HG02943 (cell line): Measurements from ENCODE around the gene GPR146.

Source experiments
- ATAC-seq: cut with Tn5 transposase; IDR thresholded peaks from one replicate; pipeline ENCODE4 v1.9.1; 2021; ENCODE audit warnings: mild to moderate bottlenecking, low read depth, moderate library complexity; ENCODE audit not compliant: unreplicated experiment

GPR146 gene

DNA sequence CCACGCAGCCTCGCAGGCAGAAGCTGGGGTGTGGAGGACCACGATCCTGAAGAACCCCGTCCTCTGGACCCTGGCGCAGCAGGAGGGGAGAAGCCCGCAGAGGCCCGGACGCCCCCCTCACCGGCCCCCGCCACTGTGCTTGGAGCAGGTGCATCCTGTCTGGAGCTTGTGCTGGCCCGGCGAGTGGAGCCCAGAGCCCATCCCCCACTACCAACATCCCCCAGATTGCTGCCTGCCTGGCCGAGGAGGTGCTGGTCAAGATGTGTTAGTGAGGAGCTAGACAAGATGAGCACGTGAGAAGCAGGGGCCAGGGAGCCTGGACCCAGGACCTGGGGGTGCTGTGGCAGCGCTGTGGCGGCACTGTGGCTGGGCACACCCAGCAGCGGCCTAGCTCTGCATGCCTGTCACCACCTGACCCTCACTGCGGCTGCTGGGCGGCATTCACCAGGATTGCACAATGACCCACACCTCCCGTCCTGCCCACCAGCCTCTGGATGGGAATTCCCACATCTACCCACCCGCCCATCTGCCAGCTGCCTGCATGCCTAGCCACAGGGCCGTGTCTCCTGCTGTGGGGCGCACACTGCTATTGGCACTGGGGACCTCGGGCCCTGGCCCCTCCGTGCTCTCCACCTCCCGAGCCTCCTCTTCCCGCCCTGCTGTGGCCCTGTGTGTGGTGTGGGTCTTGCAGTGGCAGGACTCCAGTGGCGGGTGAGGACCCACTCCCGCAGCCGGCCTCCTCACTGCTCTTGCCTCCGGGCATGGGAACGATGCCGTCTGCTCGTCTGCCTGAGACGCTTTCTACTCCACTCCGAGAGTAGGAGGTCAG lies 11.8 kb downstream of the GPR146 start:
- ATAC-seq: no peak

DNA sequence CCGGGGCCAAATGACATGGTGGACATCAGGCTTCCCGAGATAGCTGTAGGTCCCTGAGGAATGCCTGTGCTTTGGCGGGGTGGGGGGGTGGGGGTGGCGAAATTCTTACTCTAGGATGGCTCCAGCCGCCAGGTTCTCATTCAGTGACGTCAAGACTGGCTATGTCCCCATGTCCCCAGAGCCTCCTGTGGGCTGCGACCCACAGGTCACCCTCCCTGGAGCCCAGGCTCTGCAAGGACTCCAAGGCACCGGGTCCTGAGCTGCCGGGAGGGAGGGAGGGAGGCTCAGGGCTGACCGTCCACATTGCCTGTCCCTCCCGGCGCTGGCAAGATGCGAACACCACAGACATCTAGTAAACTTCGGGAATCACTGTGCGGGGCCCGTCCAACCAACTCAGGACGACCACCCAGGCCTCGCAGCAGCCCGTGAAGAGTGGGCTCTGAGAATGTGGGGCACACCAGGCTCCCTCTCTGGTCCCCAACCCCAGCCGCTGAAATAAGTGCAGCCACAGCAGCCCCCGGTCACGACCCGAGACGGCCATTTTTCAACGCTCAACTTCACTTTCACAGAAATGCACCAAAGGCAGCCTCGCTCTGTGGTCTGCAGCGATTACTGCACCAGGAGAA lies 12.6 kb downstream of the GPR146 start:
- ATAC-seq: no peak

DNA sequence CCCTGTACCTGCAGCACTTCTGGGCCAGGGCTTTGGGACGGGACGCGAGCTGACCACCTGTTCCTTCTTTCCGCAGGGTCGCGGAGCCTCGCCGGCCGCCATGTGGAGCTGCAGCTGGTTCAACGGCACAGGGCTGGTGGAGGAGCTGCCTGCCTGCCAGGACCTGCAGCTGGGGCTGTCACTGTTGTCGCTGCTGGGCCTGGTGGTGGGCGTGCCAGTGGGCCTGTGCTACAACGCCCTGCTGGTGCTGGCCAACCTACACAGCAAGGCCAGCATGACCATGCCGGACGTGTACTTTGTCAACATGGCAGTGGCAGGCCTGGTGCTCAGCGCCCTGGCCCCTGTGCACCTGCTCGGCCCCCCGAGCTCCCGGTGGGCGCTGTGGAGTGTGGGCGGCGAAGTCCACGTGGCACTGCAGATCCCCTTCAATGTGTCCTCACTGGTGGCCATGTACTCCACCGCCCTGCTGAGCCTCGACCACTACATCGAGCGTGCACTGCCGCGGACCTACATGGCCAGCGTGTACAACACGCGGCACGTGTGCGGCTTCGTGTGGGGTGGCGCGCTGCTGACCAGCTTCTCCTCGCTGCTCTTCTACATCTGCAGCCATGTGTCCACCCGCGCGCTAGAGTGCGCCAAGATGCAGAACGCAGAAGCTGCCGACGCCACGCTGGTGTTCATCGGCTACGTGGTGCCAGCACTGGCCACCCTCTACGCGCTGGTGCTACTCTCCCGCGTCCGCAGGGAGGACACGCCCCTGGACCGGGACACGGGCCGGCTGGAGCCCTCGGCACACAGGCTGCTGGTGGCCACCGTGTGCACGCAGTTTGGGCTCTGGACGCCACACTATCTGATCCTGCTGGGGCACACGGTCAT lies 13.3 kb downstream of the GPR146 start:
- no peak for ATAC-seq

DNA sequence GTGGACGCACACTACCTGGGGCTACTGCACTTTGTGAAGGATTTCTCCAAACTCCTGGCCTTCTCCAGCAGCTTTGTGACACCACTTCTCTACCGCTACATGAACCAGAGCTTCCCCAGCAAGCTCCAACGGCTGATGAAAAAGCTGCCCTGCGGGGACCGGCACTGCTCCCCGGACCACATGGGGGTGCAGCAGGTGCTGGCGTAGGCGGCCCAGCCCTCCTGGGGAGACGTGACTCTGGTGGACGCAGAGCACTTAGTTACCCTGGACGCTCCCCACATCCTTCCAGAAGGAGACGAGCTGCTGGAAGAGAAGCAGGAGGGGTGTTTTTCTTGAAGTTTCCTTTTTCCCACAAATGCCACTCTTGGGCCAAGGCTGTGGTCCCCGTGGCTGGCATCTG lies 14.0 kb downstream of the GPR146 start:
- ATAC-seq: no peak

DNA sequence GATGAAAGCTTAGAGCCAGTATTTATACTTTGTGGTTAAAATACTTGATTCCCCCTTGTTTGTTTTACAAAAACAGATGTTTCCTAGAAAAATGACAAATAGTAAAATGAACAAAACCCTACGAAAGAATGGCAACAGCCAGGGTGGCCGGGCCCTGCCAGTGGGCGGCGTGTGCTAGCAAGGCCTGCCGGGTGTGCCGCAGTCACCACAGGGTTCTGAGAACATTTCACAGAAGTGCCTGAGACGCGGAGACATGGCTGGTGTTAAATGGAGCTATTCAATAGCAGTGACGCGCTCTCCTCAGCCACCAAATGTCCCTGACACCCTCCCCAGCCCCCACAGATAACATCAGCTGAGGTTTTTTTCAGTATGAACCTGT lies 14.5 kb downstream of the GPR146 start:
- no peak for ATAC-seq

DNA sequence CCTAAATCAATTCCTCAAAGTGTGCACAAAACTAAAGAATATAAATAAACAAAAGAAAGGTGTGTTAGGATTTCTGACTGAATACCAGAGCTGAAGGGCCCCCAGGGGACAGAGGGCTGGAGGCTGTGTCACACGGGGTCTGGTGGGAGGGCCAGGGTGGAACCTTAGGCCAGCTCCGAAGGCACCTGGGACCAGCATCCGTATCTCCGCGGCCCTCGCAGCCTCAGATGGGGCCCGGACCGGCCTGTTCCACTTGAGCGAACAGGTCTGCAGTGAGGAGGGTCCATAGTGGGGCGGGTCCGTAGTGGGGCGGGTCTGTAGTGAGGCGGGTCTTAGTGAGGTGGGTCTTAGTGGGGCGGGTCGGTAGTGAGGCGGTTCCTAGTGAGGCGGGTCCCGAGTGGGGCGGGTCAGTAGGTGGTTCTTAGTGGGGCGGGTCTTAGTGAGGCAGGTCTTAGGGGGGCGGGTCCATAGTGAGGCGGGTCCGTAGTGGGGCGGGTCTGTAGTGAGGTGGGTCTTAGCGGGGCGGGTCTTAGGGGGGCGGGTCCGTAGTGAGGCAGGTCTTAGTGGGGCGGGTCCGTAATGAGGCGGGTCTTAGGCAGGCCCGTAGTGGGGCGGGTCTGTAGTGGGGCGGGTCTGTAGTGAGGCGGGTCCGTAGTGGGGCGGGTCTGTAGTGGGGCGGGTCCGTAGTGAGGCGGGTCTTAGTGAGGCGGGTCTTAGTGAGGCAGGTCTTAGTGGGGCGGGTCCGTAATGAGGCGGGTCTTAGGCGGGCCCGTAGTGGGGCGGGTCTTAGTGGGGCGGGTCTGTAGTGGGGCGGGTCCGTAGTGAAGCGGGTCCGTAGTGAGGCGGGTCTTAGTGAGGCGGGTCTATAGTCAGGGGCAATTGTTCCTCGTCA lies 15.1 kb downstream of the GPR146 start:
- no peak for ATAC-seq

DNA sequence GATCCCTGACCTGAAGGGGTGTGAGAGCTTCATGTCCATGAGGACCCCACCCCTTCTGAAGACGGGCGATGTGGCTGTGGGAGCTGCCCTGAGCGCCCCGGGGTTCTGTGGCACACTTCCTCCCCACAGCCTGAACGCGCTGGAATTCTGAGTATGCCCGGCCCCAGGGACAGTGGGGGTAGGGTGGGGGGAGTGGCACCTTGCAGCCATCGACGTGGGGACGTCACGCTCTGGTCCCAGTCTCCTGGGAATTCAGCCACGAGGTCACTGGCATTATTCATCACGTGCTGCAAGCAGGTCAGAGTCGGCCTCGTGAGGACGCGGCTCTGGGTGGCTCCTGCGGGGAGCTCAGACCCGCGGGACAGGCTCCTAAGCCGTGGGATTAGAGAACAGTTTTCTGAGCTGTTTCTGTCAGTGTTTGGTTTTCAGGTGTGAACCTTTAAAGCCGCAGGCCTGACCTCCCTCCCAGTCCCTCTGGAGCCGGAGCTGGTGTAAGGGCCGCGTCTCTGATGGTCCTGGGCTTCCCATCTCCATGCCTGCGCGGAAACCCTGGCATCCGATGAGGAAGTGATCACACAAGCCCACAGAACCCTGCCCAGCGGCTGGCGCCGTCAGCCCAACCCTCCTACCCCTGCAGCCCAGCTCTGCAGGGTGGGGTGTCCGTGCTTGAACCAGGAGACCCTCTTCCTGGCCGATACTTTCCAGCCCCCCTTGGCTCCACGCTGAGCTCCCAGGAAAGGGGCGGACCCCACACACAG lies 16.1 kb downstream of the GPR146 start:
- ATAC-seq: no peak

DNA sequence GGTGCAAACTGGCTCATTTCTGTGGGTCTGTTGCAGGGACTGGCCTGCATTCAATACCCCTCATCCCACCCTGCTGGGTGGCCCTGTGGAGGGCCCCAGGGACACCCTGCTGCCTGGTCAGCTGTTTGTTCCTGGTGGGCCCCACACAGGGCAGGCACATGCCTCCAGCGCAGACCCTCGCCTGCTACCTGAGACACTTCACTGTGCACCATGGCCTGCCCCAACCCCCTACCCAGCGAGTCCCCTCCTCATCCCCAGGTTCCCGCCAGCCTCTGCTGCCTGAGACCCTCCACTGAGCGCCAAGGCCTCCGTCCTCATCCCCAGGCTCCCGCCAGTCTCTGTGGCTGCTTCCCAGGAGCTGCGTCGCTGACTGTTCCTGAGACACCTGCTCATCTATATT lies 16.8 kb downstream of the GPR146 start:
- no peak for ATAC-seq

DNA sequence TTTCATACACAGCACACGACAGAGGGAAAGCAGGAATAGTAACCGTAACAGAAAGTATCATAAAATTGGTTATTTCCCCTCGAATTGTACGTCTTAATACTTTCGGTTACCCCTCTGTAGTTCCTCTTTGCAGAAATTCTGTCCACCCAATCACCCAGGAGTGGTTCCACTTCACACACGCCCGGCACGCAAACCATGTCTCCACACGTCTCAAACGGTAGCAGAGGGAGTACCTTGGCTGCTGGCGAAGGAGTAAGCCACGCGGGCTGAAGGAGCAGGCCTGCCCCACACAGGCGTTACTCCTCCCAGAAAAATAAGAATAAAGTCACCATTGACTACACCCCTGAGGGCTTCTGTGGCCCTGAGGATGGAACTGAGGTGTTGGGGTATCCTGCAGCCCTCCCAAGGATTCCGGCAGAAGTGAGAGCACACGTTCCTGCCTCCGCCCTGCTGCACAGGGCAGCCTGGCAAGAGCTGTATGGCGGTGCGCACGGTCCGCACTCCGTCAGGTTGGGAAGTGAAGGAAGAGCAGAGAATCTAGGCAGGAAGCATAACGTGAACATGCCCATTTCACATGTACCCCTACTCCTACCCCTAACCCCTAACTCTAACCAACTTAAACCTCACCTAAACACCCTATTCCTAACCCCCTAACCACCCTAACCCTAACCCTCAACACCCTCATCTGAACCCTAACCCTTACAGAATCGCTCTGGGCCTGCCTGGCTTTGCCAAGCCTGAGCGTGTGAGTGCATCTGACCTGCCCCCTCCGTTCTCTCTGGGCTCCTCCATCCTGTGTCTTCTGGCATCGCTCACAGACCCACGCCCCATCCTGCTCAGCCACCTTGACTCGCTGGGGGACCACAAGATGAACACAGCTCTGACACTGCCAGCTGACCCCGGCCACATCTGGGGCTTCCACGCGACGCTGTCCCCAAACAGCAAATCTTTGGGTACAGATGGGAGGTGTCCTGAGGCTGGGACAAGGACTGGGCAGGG lies 18.2 kb downstream of the GPR146 start:
- ATAC-seq: no peak

DNA sequence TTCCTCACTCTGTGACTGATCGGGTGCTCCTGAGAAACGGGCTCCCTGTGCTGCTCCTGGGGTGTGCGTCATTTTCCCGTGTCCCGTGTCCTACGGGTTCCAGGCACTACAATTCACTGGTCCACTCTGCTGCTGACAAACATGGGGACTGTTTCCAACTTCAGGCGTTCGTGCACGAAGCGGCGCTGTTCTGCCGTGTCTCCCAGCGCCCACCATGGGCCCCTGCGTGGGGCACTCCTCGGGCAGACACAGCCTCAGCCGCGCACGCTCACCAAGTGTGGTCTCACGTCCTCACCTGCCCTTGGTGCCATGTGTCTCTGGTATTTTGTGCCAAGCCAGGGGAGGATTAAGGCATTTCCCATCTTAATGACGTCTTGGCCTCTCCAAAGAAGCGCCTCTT lies 19.0 kb downstream of the GPR146 start:
- ATAC-seq: no peak

DNA sequence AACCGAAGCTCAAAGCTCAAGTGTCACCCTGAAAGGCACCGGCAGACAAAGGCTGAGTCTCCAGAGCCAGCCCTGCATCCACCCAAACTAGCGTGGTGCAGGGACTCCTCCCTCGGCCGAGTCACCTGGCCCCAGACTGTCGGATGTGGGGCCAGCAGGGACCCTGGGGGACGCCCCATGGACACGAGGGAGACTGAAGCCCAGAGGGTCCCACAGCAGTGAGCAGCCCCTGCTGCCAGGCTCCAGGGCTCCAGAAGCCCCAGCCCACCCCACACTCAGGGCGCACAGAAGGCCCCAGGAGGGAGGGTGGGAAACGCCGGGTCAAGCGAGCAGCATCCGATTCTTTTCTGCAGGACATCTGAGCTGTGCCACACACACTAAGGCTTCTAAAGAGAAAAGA lies 20.2 kb downstream of the GPR146 start:
- no peak for ATAC-seq

DNA sequence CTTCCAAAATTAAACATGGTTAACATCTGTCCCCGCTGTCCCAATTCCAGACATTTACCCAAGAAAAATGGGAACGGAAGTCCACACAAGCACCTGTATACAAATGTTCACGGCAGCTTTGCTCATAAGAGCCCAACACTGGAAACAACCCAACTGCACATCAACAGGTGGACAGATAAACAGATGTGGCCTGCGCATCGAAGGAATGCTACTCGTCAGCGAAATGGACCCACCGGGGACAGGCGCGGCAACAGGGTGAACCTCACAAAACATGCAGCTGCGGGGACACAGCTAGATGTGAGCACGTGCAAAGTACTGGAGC lies 20.9 kb downstream of the GPR146 start:
- ATAC-seq: no peak

DNA sequence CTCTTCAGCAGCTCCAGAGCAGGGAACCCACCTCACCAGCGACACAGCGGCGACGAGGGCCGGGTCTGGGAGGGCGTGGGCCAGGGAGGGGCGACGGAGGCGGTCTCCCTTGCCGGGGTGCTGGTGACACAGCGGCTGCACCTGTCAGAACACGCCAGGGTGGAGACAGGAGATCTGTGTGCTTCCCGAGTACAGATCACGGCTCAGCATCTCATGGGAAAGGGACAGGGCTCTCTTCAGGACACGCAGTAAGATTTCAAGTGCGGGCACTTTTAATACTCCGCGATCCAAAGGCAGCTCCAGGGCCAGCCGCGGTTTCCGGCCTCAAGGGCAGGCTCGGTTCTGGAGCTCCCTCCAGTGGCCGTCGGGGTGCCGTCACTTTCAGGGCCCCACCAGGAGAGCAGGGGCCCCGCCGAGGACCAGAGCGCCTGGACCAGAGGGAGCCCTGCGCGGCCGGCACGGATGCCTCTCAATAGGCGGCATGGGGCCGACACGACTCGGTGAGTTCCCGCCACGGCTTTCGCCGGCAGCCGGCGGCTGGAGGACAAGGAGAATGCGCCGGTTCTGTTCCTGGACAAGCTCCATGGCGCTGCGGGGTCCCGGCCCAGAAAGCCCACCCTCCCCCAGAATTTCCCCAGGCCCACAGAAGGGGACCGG lies 21.4 kb downstream of the GPR146 start:
- ATAC-seq: no peak

DNA sequence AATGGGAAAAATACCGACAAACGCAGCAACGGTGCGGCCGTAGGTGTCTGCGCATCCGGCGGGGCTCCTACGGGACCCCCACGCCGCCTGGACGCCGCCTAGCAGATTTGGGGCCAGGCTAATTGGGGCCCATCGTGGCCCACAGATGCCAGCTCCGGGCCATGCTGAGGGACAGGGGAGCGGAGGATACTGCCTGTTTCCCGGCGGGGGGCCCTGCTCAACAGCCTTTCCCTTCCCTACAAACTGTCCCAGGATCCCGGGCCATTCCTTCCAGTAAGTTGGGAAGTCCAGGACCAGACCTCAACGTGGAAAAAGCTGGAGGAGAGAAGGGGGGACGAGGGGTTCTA lies 21.9 kb downstream of the GPR146 start:
- ATAC-seq: no peak

DNA sequence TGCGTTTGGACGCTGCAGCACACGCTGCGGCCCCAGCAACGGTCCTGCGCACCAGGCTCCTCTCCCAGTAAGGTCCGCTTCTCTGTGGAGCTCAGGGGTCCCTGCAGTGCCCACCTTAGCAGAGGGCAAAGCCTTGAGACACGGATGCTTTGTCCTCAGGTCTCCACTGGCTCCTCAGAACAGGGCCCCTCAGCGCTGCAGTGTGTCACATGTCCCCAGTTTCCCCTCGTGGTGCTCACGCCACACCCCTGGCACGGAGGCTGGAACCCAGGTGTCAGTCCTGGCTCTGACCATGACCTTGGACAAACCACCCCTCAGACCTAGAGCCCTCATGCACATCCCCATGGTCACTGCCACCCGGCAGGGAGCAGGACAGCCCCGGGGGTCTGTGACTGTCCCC lies 23.7 kb downstream of the GPR146 start:
- no peak for ATAC-seq

DNA sequence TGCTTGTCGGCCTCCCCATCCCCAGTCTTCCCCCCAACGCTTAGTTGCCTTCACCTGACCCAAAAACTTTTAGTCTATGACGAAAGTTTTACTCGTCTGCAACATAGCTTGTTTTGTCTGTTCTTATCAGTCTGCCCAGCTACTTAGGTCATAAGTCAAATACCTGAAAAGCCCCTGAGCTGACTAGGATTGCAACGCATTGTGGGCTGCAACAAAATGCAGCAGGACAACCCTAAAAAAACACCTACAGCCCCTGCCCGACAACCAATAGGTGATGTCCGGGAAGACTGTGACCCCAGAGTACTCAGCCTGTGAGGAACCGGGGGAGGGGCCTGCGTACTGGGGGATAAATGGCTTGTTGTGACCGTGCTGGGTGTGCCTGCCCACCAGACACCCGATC lies 24.3 kb downstream of the GPR146 start:
- no peak for ATAC-seq

DNA sequence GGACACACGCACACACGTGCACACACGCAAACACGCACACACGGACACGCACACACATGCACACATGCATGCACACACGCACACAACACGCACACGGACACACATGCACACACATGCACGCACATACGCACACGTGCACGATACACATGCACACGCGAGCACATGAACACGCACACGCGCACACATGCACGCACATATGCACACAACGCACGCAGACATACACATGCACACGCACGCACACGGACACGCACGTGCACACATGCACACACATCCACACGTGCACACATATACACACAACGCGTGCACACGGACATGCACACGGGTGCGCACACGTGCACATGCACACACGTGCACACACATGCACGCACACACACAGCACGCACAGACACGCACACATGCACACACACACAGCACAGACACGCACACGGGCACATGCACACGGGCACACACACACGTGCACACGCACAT lies 26.2 kb downstream of the GPR146 start:
- ATAC-seq: no peak

DNA sequence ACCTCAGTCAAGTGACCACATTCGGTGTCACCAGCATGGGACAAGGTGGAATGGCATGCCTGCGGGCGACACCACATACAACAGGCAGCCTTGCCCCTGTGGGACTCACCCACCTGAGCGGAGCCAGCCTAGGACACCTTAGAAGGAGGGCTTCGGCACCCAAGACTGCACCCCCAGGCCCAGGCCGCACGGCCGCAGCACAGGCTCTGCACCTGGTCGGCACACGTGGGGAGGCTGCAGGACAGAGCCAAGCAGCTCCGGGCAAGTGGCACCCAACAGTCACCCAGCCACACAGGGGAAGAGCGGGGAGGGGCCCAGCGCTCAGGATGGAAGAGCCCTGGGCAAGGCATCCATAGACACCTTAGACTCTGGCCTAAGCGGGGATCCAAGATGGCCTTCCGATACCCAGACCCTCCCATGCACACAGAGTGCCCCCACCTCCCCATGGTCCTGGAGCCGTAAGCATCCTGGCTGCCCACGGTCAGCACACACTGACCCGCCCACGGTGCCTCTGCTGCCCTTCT lies 27.4 kb downstream of the GPR146 start:
- ATAC-seq: no peak
